Measurements from ENCODE around the gene ATP2B2.

ATP2B2 gene

DNA sequence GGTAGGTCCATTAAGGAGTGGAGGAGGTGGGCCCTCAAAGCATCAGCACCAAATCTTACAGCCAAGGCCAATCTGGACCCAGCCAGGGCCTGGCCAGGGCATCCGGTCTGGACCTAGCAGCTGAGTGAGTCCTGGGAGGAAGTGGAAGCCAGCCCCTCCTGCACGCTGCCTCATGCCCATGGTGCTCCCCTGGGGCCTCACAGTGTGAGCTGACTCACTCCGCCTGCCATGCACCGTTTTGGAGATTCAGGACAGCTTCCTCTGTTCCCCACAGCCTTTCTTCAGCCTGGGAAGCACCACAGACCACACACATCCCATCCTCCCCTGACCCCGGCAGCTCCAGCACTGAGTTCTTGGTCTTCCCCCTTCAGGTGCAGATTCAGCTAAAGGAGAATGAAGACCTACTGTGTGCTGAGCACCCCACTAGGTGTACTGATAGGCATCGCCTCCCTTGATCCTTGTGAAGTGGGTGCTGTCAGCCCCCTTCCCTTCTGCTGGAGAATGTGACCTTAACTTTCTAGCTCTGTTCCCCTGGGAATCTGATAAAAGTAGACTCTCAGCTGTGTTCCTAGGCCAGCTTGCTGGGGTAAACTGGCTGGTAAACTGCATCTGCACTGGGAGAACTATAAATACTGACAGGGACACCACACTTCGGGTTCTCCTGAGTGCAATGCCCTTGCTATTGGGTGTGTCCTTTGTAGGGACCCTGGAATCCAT, 147.6 kb downstream of the ATP2B2 start:
- no peak overlapping the region for H3K4me3 ChIP-seq (ENCODE audit: low read length, poor library complexity, severe bottlenecking)
- H3K79me2 ChIP-seq (ENCODE audit: insufficient read depth, low read length) = no peaks in the 10 kb centered on the region
- H3K4me2 ChIP-seq (ENCODE audit: low read depth, low read length, poor library complexity, severe bottlenecking) = no peak overlapping the region
- H3K9ac ChIP-seq (ENCODE audit: low read depth, low read length, poor library complexity, severe bottlenecking) = no peak overlapping the region
- no peaks in the 10 kb centered on the region for H3K27me3 ChIP-seq (ENCODE audit: insufficient read depth, low read length, poor library complexity, severe bottlenecking)
- TF ChIP-seq EZH2phosphoT487 (IDR thresholded peaks at IDR 0.05; ENCODE audit: borderline replicate concordance) = no peak
- TF ChIP-seq, protein P1, sequence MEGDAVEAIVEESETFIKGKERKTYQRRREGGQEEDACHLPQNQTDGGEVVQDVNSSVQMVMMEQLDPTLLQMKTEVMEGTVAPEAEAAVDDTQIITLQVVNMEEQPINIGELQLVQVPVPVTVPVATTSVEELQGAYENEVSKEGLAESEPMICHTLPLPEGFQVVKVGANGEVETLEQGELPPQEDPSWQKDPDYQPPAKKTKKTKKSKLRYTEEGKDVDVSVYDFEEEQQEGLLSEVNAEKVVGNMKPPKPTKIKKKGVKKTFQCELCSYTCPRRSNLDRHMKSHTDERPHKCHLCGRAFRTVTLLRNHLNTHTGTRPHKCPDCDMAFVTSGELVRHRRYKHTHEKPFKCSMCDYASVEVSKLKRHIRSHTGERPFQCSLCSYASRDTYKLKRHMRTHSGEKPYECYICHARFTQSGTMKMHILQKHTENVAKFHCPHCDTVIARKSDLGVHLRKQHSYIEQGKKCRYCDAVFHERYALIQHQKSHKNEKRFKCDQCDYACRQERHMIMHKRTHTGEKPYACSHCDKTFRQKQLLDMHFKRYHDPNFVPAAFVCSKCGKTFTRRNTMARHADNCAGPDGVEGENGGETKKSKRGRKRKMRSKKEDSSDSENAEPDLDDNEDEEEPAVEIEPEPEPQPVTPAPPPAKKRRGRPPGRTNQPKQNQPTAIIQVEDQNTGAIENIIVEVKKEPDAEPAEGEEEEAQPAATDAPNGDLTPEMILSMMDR (conservative IDR thresholded peaks at IDR 0.05; ENCODE audit: low read length) = no peak
- no peaks in the 10 kb centered on the region for H3K9me2 ChIP-seq (replicated peaks; ENCODE audit: low read depth, low read length)
- H4K20me1 ChIP-seq (ENCODE audit: insufficient read depth, low read length, poor library complexity, severe bottlenecking) = no peaks in the 10 kb centered on the region
- peaks cover 13% of the 10 kb centered on the region for H3K4me1 ChIP-seq (ENCODE audit: insufficient read depth, low read length, poor library complexity, severe bottlenecking)
- H2AFZ ChIP-seq (ENCODE audit: low read length) = no peak overlapping the region
- H3K36me3 ChIP-seq (ENCODE audit: insufficient read depth, low read length) = no peaks in the 10 kb centered on the region
- H3F3A ChIP-seq (ENCODE audit: low read depth) = no peaks in the 10 kb centered on the region
- H3K9me3 ChIP-seq (ENCODE audit: insufficient read depth, low read depth, low read length) = no peaks in the 10 kb centered on the region

DNA sequence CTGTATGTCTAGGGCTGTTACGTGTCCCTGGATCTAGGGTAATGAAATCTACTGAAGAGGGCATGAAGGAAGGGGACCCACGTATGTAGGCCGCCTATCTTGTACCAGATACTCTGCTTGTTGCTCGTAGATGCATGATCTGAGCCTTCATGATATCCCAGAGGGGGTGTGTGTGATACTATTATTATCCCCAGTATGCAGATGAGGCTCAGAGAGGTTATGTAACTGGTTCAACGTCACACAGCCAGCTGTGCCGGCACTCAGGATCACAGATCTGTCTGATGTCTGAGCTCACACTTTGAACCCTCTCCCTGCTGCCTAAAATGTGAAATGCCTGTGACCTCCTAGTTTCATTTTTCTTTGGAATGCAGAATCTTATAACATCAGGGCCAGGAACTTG, 148.3 kb downstream of the ATP2B2 start:
- H2AFZ ChIP-seq (ENCODE audit: low read length) = no peak overlapping the region
- no peaks in the 10 kb centered on the region for H3F3A ChIP-seq (ENCODE audit: low read depth)
- H3K4me2 ChIP-seq (ENCODE audit: low read depth, low read length, poor library complexity, severe bottlenecking) = no peak overlapping the region
- no peak overlapping the region for H3K4me3 ChIP-seq (ENCODE audit: low read length, poor library complexity, severe bottlenecking)
- H3K9me3 ChIP-seq (ENCODE audit: insufficient read depth, low read depth, low read length) = no peaks in the 10 kb centered on the region
- H3K4me1 ChIP-seq (ENCODE audit: insufficient read depth, low read length, poor library complexity, severe bottlenecking) = peaks cover 13% of the 10 kb centered on the region
- no peaks in the 10 kb centered on the region for H4K20me1 ChIP-seq (ENCODE audit: insufficient read depth, low read length, poor library complexity, severe bottlenecking)
- H3K36me3 ChIP-seq (ENCODE audit: insufficient read depth, low read length) = no peaks in the 10 kb centered on the region
- H3K79me2 ChIP-seq (ENCODE audit: insufficient read depth, low read length) = no peaks in the 10 kb centered on the region
- TF ChIP-seq EZH2phosphoT487 (IDR thresholded peaks at IDR 0.05; ENCODE audit: borderline replicate concordance) = no peak
- TF ChIP-seq, protein P1 (conservative IDR thresholded peaks at IDR 0.05; ENCODE audit: low read length) = no peak
- no peak overlapping the region for H3K9ac ChIP-seq (ENCODE audit: low read depth, low read length, poor library complexity, severe bottlenecking)
- no peaks in the 10 kb centered on the region for H3K9me2 ChIP-seq (replicated peaks; ENCODE audit: low read depth, low read length)
- H3K27me3 ChIP-seq (ENCODE audit: insufficient read depth, low read length, poor library complexity, severe bottlenecking) = no peaks in the 10 kb centered on the region

DNA sequence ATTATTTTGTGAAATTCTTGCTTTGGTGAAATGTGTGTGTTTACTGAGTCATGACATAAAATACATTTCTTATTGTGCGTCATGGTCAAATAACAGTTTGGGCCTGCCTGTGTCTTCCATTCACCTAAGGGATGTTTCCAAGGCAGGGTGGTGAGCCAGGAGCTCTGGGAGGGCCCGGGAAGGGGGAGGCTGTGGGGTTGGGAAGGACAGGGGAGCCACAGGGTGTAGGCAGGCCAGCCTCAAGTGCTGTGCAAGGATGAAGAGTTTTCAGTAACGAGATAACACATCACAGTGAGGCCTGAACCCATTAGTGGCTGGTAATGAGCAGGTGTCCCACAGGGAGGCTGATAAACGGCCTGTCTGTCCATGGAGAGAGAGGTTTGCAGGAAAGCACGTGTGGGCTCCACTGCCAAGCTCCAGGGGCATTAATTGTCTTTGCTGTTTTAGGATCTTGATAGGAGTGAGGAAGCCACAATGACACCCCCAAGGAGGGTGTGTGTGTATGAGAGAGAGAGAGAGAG, 148.9 kb downstream of the ATP2B2 start:
- TF ChIP-seq EZH2phosphoT487 (IDR thresholded peaks at IDR 0.05; ENCODE audit: borderline replicate concordance) = no peak
- TF ChIP-seq, protein P1 (conservative IDR thresholded peaks at IDR 0.05; ENCODE audit: low read length) = no peak
- Histone ChIP-seq H3K27me3 (ENCODE audit: insufficient read depth, low read length, poor library complexity, severe bottlenecking) (no peaks in the 10 kb centered on the region), H4K20me1 (ENCODE audit: insufficient read depth, low read length, poor library complexity, severe bottlenecking) (no peaks in the 10 kb centered on the region), H3K36me3 (ENCODE audit: insufficient read depth, low read length) (no peaks in the 10 kb centered on the region), H2AFZ (ENCODE audit: low read length) (no peak overlapping the region), H3K79me2 (ENCODE audit: insufficient read depth, low read length) (no peaks in the 10 kb centered on the region), H3F3A (ENCODE audit: low read depth) (no peaks in the 10 kb centered on the region), H3K9me3 (ENCODE audit: insufficient read depth, low read depth, low read length) (no peaks in the 10 kb centered on the region), H3K4me1 (ENCODE audit: insufficient read depth, low read length, poor library complexity, severe bottlenecking) (peaks cover 13% of the 10 kb centered on the region), H3K4me2 (ENCODE audit: low read depth, low read length, poor library complexity, severe bottlenecking) (no peak overlapping the region), H3K4me3 (ENCODE audit: low read length, poor library complexity, severe bottlenecking) (no peak overlapping the region), H3K9ac (ENCODE audit: low read depth, low read length, poor library complexity, severe bottlenecking) (no peak overlapping the region), H3K9me2 (replicated peaks; ENCODE audit: low read depth, low read length) (no peaks in the 10 kb centered on the region)

All from Loucy (cell line).